GM18499 (cell line): ENCODE results near the gene CCDC82.
A peak's percentile ranks its signal among the peaks of the same experiment; 100 is the strongest.
"Not testable (repeated sequence)": the region's sequence is repeated elsewhere in the genome, so short reads cannot be mapped to it uniquely, and the experiment has no call there.

ENCODE experiments used
- ATAC-seq: cut with Tn5 transposase; IDR thresholded peaks from one replicate; pipeline ENCODE4 v1.9.1; 2021; ENCODE audit warnings: moderate number of reproducible peaks; ENCODE audit not compliant: insufficient read depth, unreplicated experiment

Gene CCDC82

DNA sequence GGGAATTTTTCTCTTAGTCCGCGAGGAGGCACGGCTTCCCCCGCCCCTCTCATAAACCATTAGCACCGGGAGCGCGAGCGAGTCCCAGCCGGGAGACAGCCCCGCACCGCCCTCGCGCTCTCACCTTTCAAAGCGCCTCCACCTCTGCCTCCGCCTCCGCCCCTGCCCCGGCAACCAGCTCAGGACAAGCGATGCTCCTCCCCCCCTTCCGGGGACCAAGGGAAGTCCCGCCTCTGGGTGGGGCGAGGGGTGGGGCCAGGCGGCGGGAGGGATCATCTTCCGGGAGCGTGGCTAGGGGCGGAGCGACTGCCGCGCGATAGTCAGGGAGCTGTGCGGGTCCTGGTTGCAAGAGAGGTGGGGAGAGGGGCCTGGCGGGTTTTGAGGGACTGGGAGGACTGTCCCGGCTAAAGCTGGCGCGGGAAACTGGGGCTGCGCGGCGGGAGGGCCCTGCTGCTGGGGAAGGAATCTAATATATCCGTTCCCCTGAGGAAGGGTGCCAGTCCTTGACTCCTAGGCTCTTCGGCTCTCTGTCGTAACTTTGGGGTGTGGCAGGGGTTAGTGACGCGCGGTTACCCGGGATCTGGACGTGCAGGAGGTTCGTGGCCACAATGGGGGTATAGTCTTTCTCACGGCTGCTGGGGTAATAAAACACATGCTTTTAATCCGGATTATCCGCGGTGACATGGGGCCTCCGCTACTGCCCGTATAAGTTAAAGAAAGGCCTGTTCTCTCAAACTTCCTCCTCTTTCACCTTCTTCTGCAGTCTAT, at the start of gene CCDC82, which contains the start of gene JRKL:
TSS of gene CCDC82 (minus strand) at position 193 of the 768 bp plus-strand sequence. CDS start 5,165 bp downstream, outside the sequence.
TSS of gene JRKL (plus strand) at position 294 of the 768 bp plus-strand sequence. CDS start 637 bp downstream, outside the sequence.
- peak; percentile 83 for ATAC-seq

- not testable (repeated sequence) for ATAC-seq
These were observed 42.9 kb upstream of the CCDC82 start for GRCh38 chr11:96432654-96433053.

DNA sequence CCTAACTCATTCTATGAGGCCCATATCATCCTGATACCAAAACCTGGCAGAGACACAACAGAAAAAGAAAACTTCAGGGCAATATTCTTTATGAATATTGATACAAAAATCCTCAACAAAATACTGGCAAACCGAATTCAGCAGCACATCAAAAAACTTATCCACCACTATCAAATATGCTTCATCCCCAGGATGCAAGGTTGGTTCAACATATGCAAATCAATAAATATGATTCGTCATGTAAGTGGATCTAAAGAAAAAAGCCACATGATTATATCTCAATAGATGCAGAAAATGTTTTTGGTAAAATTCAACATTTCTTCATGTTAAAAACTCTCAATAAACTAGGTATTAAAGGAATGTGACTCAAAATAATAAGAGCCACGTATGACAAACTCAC, 41.0 kb upstream of the CCDC82 start:
- ATAC-seq: no peak

DNA sequence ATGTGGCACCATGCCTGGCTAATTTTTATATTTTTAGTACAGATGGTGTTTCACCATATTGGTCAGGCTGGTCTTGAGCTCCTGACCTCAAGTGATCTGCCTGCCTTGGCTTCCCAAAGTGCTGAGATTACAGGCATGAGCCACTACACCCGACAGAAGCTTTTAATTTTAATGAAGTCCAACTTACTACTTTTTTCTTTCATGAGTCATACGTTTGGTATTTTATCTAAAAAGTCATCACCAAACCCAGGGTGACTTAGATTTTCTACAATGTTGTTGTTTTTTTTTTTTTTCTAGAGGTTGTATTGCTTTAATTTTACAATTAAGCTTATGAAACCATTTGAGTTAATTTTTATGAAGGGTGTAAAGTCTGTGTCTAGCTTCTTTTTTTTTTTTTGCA, 35.0 kb upstream of the CCDC82 start:
- ATAC-seq: no peak

GRCh38 chr11:96413408-96413807, 23.7 kb upstream of the CCDC82 start:
- ATAC-seq: no peak

DNA sequence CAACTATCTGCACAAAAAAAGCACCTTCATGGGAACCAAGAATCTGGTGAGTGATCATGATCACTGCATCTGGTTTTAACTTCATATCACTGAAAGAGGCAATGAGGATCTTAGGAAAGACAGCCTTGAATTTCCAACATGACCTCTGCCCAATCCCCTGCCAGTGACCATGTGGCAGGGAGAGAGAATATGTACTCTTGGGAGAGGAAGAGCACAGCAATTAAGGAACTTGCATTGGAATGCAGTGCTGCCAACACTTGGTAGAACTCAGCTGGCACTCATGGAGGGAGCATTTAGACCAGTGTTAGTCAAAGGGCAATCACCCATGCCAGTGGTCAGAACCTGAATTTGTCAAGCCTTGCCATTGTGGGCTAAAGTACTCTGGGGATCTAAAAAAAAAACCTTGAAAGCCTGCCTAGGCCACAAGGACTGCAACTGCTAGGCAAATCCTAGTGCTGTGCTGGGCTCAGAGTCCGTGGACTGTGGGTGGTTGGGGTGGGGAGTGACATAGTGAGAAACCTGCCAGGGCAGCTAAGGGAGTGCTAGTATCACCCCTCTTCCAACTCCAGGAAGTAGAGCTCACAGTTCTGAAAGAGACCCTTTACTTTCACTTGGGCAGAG, 23.2 kb upstream of the CCDC82 start:
- no peak for ATAC-seq

GRCh38 chr11:96411412-96411811, 21.7 kb upstream of the CCDC82 start:
- not testable (repeated sequence) for ATAC-seq

DNA sequence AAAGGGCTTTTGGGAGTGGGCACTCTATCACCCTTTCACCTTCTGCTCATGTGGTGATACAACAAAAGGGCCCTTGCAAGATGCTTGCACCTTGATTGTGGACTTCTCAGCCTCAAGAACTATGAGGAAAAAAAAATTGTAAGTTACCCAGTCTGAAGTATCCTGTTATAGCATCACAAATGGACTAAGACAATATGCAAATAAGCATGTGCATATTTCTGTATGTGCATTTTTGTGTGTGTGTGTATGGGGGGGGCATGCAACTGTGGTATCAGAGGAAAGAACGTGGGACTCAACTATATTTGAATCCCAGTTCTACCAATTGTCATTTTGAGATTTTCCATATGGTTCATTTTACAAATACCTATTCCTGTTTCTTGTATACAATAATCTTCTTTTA, 11.0 kb upstream of the CCDC82 start:
- ATAC-seq: no peak

GRCh38 chr11:96397863-96398262, 8.2 kb upstream of the CCDC82 start:
- no peak for ATAC-seq

DNA sequence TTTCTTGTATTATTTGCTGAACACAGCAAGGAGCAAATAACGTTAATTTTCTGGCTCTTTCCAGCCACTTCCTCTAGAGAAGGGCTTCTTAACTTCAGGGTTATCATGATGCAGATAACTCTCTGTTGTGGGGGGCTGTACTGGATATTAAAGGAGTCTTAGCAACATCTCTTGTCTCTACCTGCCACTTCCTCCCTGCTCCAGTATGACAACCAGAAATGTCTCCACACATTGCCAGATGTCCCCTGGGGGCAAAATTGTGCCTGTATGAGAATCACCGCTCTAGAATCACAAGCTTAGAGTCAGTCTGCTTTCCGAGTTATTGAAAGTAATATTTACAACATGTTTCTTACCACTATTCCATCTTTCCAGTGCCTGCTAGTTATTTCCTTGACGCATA, 6.9 kb upstream of the CCDC82 start:
- ATAC-seq: no peak

DNA sequence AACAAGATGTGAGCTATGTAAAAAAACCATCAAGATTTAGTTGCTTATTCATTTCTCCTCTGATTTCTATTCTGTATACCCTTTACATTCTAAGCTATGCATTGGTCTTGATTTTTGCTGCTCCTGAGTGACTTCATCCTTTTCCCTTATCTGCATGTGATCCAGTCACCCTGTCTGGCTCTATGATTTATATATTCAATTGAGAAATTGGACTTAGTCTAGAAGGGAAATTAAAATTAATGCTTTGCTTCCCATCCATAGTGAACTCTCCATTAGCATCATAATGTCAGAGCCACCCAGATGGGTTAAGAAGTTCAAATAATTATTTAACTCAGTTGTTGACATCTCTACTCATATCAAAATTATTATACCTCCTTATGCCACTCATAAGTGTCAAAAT, 5.1 kb upstream of the CCDC82 start:
- ATAC-seq: no peak

DNA sequence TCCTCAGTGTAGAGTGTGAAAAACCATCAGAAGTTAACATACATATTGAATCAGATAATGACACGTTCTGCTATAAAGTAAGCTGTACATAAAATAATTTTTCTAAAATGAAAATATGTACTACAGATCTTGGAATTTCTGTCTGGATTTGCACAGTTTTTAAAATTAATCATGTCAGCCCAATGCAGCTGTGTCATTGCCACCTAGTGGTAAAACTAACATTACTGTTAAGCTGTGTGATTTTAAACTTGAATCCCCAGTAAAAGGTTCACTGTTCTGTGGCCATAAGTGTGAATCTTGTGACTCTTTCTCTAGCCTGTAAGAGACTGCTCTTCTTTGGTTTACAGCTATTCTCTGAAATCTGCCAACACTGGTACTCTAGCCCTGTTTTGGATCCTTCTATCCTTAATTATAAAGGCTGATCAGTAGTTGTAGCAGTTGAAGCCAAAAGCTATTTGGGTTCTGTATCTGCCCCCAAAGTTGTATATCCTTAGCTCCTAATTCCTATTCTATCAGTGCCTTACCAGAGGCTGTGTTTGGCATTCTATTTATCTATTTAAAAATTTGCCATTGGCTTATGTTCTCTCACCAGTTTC, 4.1 kb upstream of the CCDC82 start:
- ATAC-seq: no peak

GRCh38 chr11:96391698-96392307, 2.1 kb upstream of the CCDC82 start:
- no peak for ATAC-seq

DNA sequence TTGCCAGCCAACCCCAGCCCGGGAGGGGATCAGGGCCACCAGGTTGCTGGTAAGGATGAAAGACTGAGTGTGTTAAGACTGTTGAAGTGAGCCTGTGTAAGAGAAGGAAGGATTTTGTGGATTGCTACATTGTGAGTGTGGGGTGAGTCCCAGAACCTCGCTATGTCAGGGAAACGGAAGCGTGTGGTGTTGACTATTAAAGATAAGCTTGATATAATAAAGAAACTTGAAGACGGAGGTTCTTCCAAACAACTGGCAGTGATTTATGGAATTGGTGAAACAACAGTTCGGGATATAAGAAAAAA, 728 bp upstream of the CCDC82 start:
- no peak for ATAC-seq

- peak; percentile 30 for ATAC-seq
These were observed 607 bp downstream of the CCDC82 start for GRCh38 chr11:96388891-96389719.

- ATAC-seq: no peak
These were observed 4.5 kb downstream of the CCDC82 start for GRCh38 chr11:96385187-96385586.

DNA sequence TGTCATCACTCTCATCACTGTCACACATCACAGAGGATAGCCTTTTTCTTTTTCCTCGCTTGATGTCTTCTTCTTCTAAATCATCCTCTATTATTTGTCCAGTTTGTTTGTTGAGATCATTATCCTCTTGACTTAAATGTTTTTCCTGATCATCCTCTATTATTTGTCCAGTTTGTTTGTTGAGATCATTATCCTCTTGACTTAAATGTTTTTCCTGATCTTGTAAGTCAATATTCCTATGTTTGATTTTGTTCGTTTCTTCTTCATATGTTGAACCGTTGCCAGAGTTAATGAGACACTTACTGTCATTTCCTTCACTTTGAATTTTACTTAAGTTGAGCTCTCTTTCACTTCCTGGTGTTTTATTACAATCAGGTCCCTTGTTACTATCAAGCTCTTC, 5.6 kb downstream of the CCDC82 start:
- no peak for ATAC-seq

- ATAC-seq: no peak
These were observed 12.9 kb downstream of the CCDC82 start for GRCh38 chr11:96376796-96377195.

DNA sequence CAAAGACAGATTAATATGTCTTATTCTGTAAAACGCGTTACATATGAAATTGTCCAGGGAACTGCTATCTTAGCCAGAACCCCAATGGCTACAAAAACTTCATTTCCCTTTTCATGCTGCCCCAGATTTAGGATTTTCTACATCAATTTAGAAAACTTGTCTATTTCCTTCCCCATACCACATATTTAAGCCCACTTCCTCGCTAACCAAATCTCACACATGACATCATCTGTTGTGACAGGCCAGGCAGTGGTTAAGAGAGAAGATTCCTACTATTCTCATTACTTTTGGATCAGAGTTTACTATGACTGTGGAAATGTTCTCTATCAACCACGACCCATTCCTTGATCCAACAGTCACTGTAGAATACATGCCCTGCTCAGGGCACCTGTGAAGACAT, 15.9 kb downstream of the CCDC82 start:
- ATAC-seq: no peak

DNA sequence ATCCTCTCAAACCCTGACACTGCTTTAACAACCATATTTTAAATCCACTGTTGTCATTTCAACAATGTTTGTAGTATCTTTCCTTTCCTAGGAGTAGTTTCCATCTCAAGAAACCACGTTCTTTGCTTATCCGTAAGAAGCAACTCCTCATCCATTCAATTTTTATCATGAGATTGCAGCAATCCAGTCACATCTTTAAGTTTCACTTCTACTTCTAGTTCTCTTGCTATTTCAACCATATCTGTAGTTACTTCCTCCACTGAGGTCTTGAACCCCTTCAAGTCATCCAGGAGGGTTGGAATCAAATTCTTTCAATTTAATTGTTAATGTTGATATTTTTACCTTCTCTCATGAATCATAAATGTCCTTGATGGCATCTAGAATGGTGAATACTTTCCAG, 22.4 kb downstream of the CCDC82 start:
- no peak for ATAC-seq
